Measurements from ENCODE around the gene PRSS57.

The PRSS57 gene

GRCh38 chr19:694481-695351, 536 bp downstream of the PRSS57 start:
- DNase-seq (ENCODE audit: low read depth) = no peak

- no peak for DNase-seq (ENCODE audit: low read depth)
Observed at GRCh38 chr19:690203-690602, 5.0 kb downstream of the PRSS57 start.

GRCh38 chr19:688992-689391, 6.3 kb downstream of the PRSS57 start:
- no peak for DNase-seq (ENCODE audit: low read depth)

- no peak for DNase-seq (ENCODE audit: low read depth)
Observed at GRCh38 chr19:688214-688613, 7.0 kb downstream of the PRSS57 start.

- no peak for DNase-seq (ENCODE audit: low read depth)
Observed at GRCh38 chr19:687569-688166, 7.6 kb downstream of the PRSS57 start.

- DNase-seq (ENCODE audit: low read depth) = no peak
Observed at GRCh38 chr19:686589-687297, 8.5 kb downstream of the PRSS57 start.

GRCh38 chr19:685454-685931, 9.8 kb downstream of the PRSS57 start:
- DNase-seq (ENCODE audit: low read depth) = no peak

- DNase-seq (ENCODE audit: low read depth) = no peak
Observed at GRCh38 chr19:682678-683320, 12.5 kb downstream of the PRSS57 start.

- peak; percentile 67 for DNase-seq (ENCODE audit: low read depth)
Observed at GRCh38 chr19:681029-682019, 13.9 kb downstream of the PRSS57 start.

GRCh38 chr19:680287-681028, 14.8 kb downstream of the PRSS57 start:
- peak; percentile 93 for DNase-seq (ENCODE audit: low read depth)

- DNase-seq (ENCODE audit: low read depth) = no peak
Observed at GRCh38 chr19:679418-680286, 15.6 kb downstream of the PRSS57 start.

GRCh38 chr19:678791-679388, 16.4 kb downstream of the PRSS57 start:
- no peak for DNase-seq (ENCODE audit: low read depth)

- no peak for DNase-seq (ENCODE audit: low read depth)
Observed at GRCh38 chr19:677601-678436, 17.4 kb downstream of the PRSS57 start.

- DNase-seq (ENCODE audit: low read depth) = peak; percentile 58
Observed at GRCh38 chr19:677201-677600, 18.1 kb downstream of the PRSS57 start.

- DNase-seq (ENCODE audit: low read depth) = no peak
Observed at GRCh38 chr19:676339-677105, 18.7 kb downstream of the PRSS57 start, which contains the start of gene FSTL3. Gene FSTL3, plus strand, starts transcription at chr19:676392. Its CDS starts 32 bp downstream, at chr19:676424.

- DNase-seq (ENCODE audit: low read depth) = no peak
Observed at GRCh38 chr19:676007-676338, 19.3 kb downstream of the PRSS57 start.
